SK-N-SH (cell line): Measurements from ENCODE around the gene DVL2. TPM values are rescaled to one million over a fixed set of nuclear protein-coding genes. Genes with fewer than 3 reads are reported as not detected.

Experiments used
- CTCF ChIA-PET: fragments of 300-600, 350-600 bp; formaldehyde crosslinking; extraction: SDS; loops from one replicate; lab custom pipeline; 2021; lab: Yijun Ruan, JAX
- POLR2A ChIA-PET: fragments of 350-600 bp; sonication (Branson Sonifier 250); formaldehyde crosslinking; extraction: SDS; loops from one replicate; lab custom pipeline; 2020; ENCODE audit warnings: antibody characterized with exemption, inconsistent platforms; lab: Yijun Ruan, JAX
- DNase-seq: peaks from one replicate; pipeline ENCODE4 v3.0.0; 2012
- H2AFZ ChIP-seq: fragments of 200-600 bp; sonication (generic); 2 replicates; pipeline ENCODE4 v1.8.1; 2016; ENCODE audit warnings: antibody characterized with exemption, mild to moderate bottlenecking, low read depth
- H3F3A ChIP-seq: fragments of 200-600 bp; sonication (generic); replicated peaks from 2 replicates; pipeline ENCODE3; 2016; ENCODE audit warnings: antibody characterized with exemption, mild to moderate bottlenecking; ENCODE audit not compliant: insufficient read depth
- H3K27ac ChIP-seq, 2 experiments: fragments of 200-500 bp in 1 of 2; fragments of 200-600 bp in 1 of 2; sonication (Bioruptor generic) in 1 of 2; sonication (generic), shearing (Covaris generic) in 1 of 2; 2 replicates each; pipeline versions ENCODE4 v1.5.1 to v1.6.1; 2014 to 2016; ENCODE audit warnings: low read depth in 2 of 2, inconsistent platforms in 1 of 2, low read length in 1 of 2, mild to moderate bottlenecking in 1 of 2, mixed read lengths in 1 of 2
- H3K27me3 ChIP-seq: fragments of 200-600 bp; sonication (generic), shearing (Covaris generic); 2 replicates; pipeline ENCODE4 v1.6.1; 2016; ENCODE audit warnings: mixed run types; ENCODE audit not compliant: insufficient read depth
- H3K36me3 ChIP-seq, 2 experiments: fragments of 200-500 bp in 1 of 2; fragments of 200-600 bp in 1 of 2; sonication (Bioruptor generic) in 1 of 2; sonication (generic) in 1 of 2; replicated peaks in 1 of 2; 2 replicates each; pipeline versions ENCODE3 to v1.5.1; 2014 to 2016; ENCODE audit warnings: low read length in 1 of 2, mild to moderate bottlenecking in 1 of 2; ENCODE audit not compliant: insufficient read depth in 2 of 2, control insufficient read depth in 1 of 2
- H3K4me1 ChIP-seq, 2 experiments: fragments of 200-500 bp in 1 of 2; fragments of 200-600 bp in 1 of 2; sonication (Bioruptor generic) in 1 of 2; sonication (generic), shearing (Covaris generic) in 1 of 2; 2 replicates each; pipeline versions ENCODE4 v1.5.1 to v1.6.1; 2014 to 2016; ENCODE audit warnings: low read depth in 1 of 2, low read length in 1 of 2, mixed run types in 1 of 2; ENCODE audit not compliant: insufficient read depth in 2 of 2, control insufficient read depth in 1 of 2
- H3K4me2 ChIP-seq: fragments of 200-600 bp; sonication (generic), shearing (Covaris generic); 2 replicates; pipeline ENCODE4 v1.6.1; 2017; ENCODE audit warnings: mixed run types
- H3K4me3 ChIP-seq, 2 experiments: fragments of 200-500 bp in 1 of 2; fragments of 200-600 bp in 1 of 2; sonication (Bioruptor generic) in 1 of 2; sonication (generic), shearing (Covaris generic) in 1 of 2; 2 replicates each; pipeline versions ENCODE4 v1.5.1 to v1.8.1; 2014 to 2016; ENCODE audit warnings: low read depth in 2 of 2, inconsistent platforms in 1 of 2, low read length in 1 of 2, mild to moderate bottlenecking in 1 of 2, mixed read lengths in 1 of 2, moderate library complexity in 1 of 2
- H3K79me2 ChIP-seq: fragments of 200-600 bp; sonication (generic); 2 replicates; pipeline ENCODE4 v1.8.1; 2017; ENCODE audit warnings: mild to moderate bottlenecking; ENCODE audit not compliant: insufficient read depth
- H3K9ac ChIP-seq: fragments of 200-600 bp; sonication (generic); 2 replicates; pipeline ENCODE4 v1.6.1; 2017; ENCODE audit warnings: mixed run types
- H3K9me2 ChIP-seq: fragments of 200-600 bp; sonication (generic); 2 replicates; pipeline ENCODE4 v1.6.1; 2017; ENCODE audit warnings: mixed run types
- H3K9me3 ChIP-seq: fragments of 200-600 bp; sonication (generic); 2 replicates; pipeline ENCODE4 v1.6.1; 2017; ENCODE audit warnings: mixed run types, mild to moderate bottlenecking, moderate library complexity
- H4K20me1 ChIP-seq: fragments of 200-600 bp; sonication (generic); 2 replicates; pipeline ENCODE4 v1.6.1; 2017; ENCODE audit warnings: mild to moderate bottlenecking, mixed run types; ENCODE audit not compliant: insufficient read depth
- CHD2 ChIP-seq: fragments of 150-350 bp; IDR thresholded peaks from 2 replicates; pipeline ENCODE4 v1.6.1; 2018; ENCODE audit warnings: low read length; ENCODE audit not compliant: partially characterized antibody
- ELF1 ChIP-seq: IDR thresholded peaks from 2 replicates; pipeline ENCODE4 v1.4.0; 2012
- EP300 ChIP-seq, 2 experiments: IDR thresholded peaks; 2 replicates each; pipeline versions ENCODE4 v1.4.0 to v1.6.1; 2012; ENCODE audit warnings: borderline replicate concordance in 1 of 2, low read depth in 1 of 2, low read length in 1 of 2
- GABPA ChIP-seq: IDR thresholded peaks from 2 replicates; pipeline ENCODE4 v1.4.0; 2012; ENCODE audit warnings: low read depth, mild to moderate bottlenecking
- IRF3 ChIP-seq: fragments of 150-350 bp; IDR thresholded peaks from 2 replicates; pipeline ENCODE4 v1.6.1; 2016; ENCODE audit warnings: mild to moderate bottlenecking, low read depth, low read length
- NRF1 ChIP-seq: IDR thresholded peaks from 2 replicates; pipeline ENCODE4 v1.6.1; 2012; ENCODE audit warnings: low read depth, mild to moderate bottlenecking, low read length
- POLR2AphosphoS5 ChIP-seq: IDR thresholded peaks from 2 replicates; pipeline ENCODE4 v1.6.1; 2012; ENCODE audit warnings: low read depth, low read length
- RAD21 ChIP-seq: IDR thresholded peaks from 2 replicates; pipeline ENCODE4 v1.6.1; 2012; ENCODE audit warnings: mild to moderate bottlenecking, low read length
- RCOR1 ChIP-seq: fragments of 150-350 bp; IDR thresholded peaks from 2 replicates; pipeline ENCODE4 v1.6.1; 2017; ENCODE audit warnings: antibody characterized with exemption, low read length
- SIN3A ChIP-seq: IDR thresholded peaks from 2 replicates; pipeline ENCODE4 v1.6.1; 2012; ENCODE audit warnings: low read depth, mild to moderate bottlenecking, low read length, moderate library complexity, borderline replicate concordance
- TAF1 ChIP-seq: IDR thresholded peaks from 2 replicates; pipeline ENCODE4 v1.6.1; 2012; ENCODE audit warnings: low read depth, mild to moderate bottlenecking, low read length, moderate library complexity, borderline replicate concordance
- YY1 ChIP-seq: IDR thresholded peaks from 2 replicates; pipeline ENCODE4 v1.4.0; 2012; ENCODE audit warnings: low read depth, mild to moderate bottlenecking
- WGBS: methylation state at CpG from one replicate; pipeline ENCODE4 v1.1.6; 2017; ENCODE audit warnings: low lambda C conversion rate; 5-methylcytosine and 5-hydroxymethylcytosine counted together
- polyA plus RNA-seq, 3 experiments: library from polyadenylated mRNA; depleted of rRNA; stranded (reverse); fragments of >200 nt; gene quantifications; 2 replicates each; pipeline ENCODE4 v1.2.3, GENCODE V29; 2012
- TF ChIP-seq, protein P1 (sequence below): fragments of 150-350 bp; IDR thresholded peaks from 2 replicates; pipeline ENCODE4 v1.6.1; 2017; ENCODE audit warnings: antibody characterized with exemption, low read length, low read depth, borderline replicate concordance

Gene DVL2
- polyA plus RNA-seq, 1 of the 3 experiments (the other 2 are of a cell fraction): 8.3 TPM

GRCh38 chr17:7252176-7253043 lies 18.1 kb upstream of the DVL2 start, which contains the start of gene ELP5 (continued):
- TF ChIP-seq SIN3A: 0 out of 2 replicates have a peak, but pooled peaks have one; percentile 17
- TF ChIP-seq, protein P1, sequence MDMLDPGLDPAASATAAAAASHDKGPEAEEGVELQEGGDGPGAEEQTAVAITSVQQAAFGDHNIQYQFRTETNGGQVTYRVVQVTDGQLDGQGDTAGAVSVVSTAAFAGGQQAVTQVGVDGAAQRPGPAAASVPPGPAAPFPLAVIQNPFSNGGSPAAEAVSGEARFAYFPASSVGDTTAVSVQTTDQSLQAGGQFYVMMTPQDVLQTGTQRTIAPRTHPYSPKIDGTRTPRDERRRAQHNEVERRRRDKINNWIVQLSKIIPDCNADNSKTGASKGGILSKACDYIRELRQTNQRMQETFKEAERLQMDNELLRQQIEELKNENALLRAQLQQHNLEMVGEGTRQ: no peak
- peak; percentile 38 for TF ChIP-seq RAD21
- peak; percentile 60 for TF ChIP-seq ELF1

DNA sequence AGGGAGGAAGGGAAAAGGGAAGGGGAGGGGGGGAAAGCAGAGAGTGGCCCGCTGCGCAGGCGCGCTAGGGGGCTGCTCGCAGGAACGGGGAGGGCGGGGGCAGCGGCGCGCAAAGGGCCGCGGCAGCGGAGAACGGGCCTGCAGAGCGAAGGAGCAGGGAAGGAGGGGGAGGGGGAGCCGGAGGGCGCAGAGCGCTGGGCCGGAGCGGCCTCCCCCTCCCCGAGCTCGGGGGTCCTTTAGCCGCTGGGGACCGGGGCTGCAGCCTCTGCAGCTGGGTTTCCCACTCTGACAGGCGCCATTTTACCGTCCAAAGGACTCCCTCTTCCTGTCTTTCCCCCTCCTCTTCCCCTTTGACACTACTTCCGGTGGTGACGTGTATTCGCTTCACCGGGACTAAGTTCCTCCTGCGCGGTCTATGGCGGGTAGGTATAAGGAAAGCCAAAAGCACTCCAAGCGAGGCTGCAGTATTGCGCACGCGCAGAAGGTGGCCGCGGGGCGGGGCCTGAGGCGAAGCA lies 17.4 kb upstream of the DVL2 start, which contains the start of gene CTDNEP1:
CTDNEP1 (minus strand) TSS at position 74 of the 515 bp plus-strand sequence. CDS start 438 bp downstream, outside the sequence.
- H3K36me3 ChIP-seq: peaks cover 17 to 19% of the 10 kb centered on the region in 2 experiments
- WGBS: 1% methylated on average over 27 of the region's 41 CpGs
- DNase-seq: peak; percentile 96
- peak within 1 kb of the TSS; percentile 97 to 99 for H3K27ac ChIP-seq
- no peaks in the 10 kb centered on the region for H3K27me3 ChIP-seq
- peaks cover 63% of the 10 kb centered on the region for H3K79me2 ChIP-seq
- H4K20me1 ChIP-seq: no peaks in the 10 kb centered on the region
- peak within 1 kb of the TSS; percentile 94 for H3K9ac ChIP-seq
- H3K4me2 ChIP-seq: peak within 1 kb of the TSS; percentile 95
- TF ChIP-seq ELF1 (peak; percentile 62; the same call in 1 of the 2 replicates), GABPA (peak; percentile 91), POLR2AphosphoS5 (peak; percentile 64; the same call in 1 of the 2 replicates), NRF1 (peak; percentile 68), YY1 (peak; percentile 94), IRF3 (no peak), CHD2 (peak; percentile 41), SIN3A (0 out of 2 replicates have a peak, but pooled peaks have one; percentile 23), EP300 (IDR thresholded peaks at IDR 0.05; ENCODE audit: borderline replicate concordance in 1 of 2, low read depth in 1 of 2, low read length in 1 of 2) (peak in 1 of 2 experiments; percentile 18; a peak in 1 of 4 replicates), RCOR1 (no peak), TAF1 (peak; percentile 89)
- TF ChIP-seq, all 33 proteins: peak for 9
- Histone ChIP-seq H3K4me3 (peak within 1 kb of the TSS; percentile 81 to 95), H2AFZ (peak within 1 kb of the TSS; percentile 91), H3K9me2 (no peaks in the 10 kb centered on the region), H3K4me1 (peaks cover 9 to 23% of the 10 kb centered on the region in 2 experiments; a peak in 3 of 4 replicates), H3F3A (peaks cover 10% of the 10 kb centered on the region), H3K9me3 (no peaks in the 10 kb centered on the region)
- ChIA-PET POLR2A (interaction anchor here (0.7 to 1.6 kb wide), 4 partner anchors 9 to 427 kb away, joined by 3 to 7 read pairs (median 6); partner anchors contain the start of genes GABARAP and PHF23), CTCF (interaction anchor here (0.6 to 1.6 kb wide), 8 partner anchors 9 to 309 kb away, joined by 3 to 14 read pairs (median 4); no protein-coding TSS in a partner anchor)
